Kidney epithelial cell (primary cell): ENCODE data around the gene LHFPL6. TPM values are rescaled to one million over a fixed set of nuclear protein-coding genes. Genes with fewer than 3 reads are reported as not detected.

Source experiments
- DNase-seq: peaks from one replicate; pipeline ENCODE4 v3.0.0-alpha.2; 2010; ENCODE audit warnings: low read depth
- H3K27me3 ChIP-seq: 2 replicates; pipeline ENCODE4 v1.6.0; 2011; ENCODE audit warnings: low read length; ENCODE audit not compliant: control insufficient read depth, insufficient read depth
- H3K36me3 ChIP-seq: 2 replicates; pipeline ENCODE4 v1.5.1; 2011; ENCODE audit warnings: low read length; ENCODE audit not compliant: control insufficient read depth, insufficient read depth
- H3K4me3 ChIP-seq: 2 replicates; pipeline ENCODE4 v1.5.1; 2011; ENCODE audit warnings: low read depth, mild to moderate bottlenecking, control low read depth, low read length
- total RNA-seq: library from RNA; depleted of rRNA; stranded (reverse); fragments of >200 nt; gene quantifications from 2 replicates; pipeline ENCODE4 v1.2.3, GENCODE V29; 2015
- TF ChIP-seq, protein P1 (sequence below): IDR thresholded peaks from 2 replicates; pipeline ENCODE4 v1.5.1; 2011; ENCODE audit warnings: mild to moderate bottlenecking, moderate library complexity, low read length, control low read depth, inconsistent platforms; ENCODE audit not compliant: insufficient read depth, poor library complexity, severe bottlenecking

The LHFPL6 gene
- total RNA-seq, 1 donor from 2014 or later, result 7.0 TPM

DNA sequence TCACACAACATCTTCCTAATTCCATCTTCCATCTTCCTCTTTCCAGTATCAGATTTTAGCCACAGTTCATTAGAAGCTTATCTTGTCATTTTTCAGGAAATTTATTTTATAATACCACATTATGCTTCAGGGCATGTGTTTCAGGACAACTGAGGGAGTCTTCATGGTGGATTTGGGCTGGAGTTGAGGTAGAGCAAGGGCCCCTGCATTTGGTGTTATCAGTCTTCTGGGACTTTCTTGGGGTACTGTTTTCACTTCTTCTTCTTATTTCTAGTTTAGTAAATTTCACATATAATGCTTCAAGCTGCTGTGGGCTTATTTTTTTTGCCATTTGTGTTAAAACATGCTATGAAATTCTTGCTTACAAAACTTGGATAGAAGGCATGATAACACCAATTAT, 188.7 kb downstream of the LHFPL6 start:
- Histone ChIP-seq H3K27me3 (no peaks in the 10 kb centered on the region), H3K4me3 (no peak overlapping the region), H3K36me3 (no peaks in the 10 kb centered on the region)
- TF ChIP-seq, protein P1, sequence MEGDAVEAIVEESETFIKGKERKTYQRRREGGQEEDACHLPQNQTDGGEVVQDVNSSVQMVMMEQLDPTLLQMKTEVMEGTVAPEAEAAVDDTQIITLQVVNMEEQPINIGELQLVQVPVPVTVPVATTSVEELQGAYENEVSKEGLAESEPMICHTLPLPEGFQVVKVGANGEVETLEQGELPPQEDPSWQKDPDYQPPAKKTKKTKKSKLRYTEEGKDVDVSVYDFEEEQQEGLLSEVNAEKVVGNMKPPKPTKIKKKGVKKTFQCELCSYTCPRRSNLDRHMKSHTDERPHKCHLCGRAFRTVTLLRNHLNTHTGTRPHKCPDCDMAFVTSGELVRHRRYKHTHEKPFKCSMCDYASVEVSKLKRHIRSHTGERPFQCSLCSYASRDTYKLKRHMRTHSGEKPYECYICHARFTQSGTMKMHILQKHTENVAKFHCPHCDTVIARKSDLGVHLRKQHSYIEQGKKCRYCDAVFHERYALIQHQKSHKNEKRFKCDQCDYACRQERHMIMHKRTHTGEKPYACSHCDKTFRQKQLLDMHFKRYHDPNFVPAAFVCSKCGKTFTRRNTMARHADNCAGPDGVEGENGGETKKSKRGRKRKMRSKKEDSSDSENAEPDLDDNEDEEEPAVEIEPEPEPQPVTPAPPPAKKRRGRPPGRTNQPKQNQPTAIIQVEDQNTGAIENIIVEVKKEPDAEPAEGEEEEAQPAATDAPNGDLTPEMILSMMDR, result no peak
- no peak for DNase-seq

DNA sequence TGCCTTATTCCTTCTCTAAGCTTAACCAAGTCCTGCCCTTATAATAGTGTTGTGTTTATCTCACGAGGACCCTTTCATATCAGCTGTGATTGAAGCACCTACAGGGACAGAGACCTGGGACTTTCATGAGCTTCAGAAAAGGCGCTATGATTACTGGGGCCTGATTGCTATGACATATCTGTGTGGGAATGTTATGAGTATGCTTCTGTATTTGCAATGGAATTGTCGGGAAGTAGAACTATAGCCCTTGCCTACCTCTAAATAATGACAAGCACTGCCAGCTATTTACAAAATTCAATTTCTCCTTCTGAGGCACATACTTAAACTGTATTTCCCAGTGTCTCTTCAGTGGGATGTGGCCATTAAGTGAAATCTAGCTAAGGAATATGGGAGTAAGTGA, 191.5 kb downstream of the LHFPL6 start:
- TF ChIP-seq, protein P1, result no peak
- Histone ChIP-seq H3K27me3 (no peaks in the 10 kb centered on the region), H3K4me3 (no peak overlapping the region), H3K36me3 (no peaks in the 10 kb centered on the region)
- no peak for DNase-seq

DNA sequence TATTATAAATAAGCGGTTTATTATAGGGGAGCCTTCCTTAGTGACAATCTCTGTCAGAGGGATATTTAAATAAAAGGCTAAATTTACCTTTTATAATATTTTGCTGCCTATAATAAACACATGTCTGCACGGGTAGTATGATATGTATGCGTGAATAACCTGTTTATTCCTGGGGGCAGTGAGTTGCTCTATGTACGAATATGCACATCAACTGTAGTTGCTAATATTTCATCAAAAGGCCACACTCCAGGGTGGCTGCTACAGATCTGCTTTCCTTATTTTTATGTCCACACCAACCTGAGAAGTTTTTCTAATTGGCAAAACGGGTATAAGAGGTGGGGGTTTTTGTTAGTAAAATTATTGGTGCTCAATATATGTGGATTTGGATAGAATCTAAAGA, 192.0 kb downstream of the LHFPL6 start:
- no peak overlapping the region for H3K4me3 ChIP-seq
- TF ChIP-seq, protein P1, result no peak
- no peaks in the 10 kb centered on the region for H3K27me3 ChIP-seq
- DNase-seq, result no peak
- no peaks in the 10 kb centered on the region for H3K36me3 ChIP-seq

GRCh38 chr13:39410096-39410901, 192.7 kb downstream of the LHFPL6 start:
- H3K4me3 ChIP-seq, result no peak overlapping the region
- no peaks in the 10 kb centered on the region for H3K27me3 ChIP-seq
- DNase-seq, result no peak
- H3K36me3 ChIP-seq, result no peaks in the 10 kb centered on the region
- TF ChIP-seq, protein P1, result no peak

DNA sequence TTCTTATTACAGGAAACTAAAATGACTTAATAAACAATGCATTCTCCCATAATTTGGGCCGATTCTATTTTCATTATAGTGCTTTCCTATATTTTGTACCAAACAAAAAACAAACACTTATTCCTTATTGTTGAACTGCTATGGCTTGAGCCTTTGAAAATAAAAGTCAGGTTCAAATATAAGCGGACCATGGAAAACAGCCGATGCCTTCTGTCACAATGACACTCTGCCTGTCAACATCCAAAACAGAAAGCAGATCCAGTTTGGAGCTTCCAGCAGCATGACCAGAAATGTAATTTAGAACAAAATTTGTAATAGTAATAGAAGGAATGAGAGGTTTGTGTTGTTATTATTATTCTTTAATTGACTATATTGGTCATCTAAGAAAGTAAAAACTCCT, 194.5 kb downstream of the LHFPL6 start:
- Histone ChIP-seq H3K4me3 (no peak overlapping the region), H3K27me3 (no peaks in the 10 kb centered on the region), H3K36me3 (no peaks in the 10 kb centered on the region)
- TF ChIP-seq, protein P1, result no peak
- no peak for DNase-seq

- Histone ChIP-seq H3K27me3 (no peaks in the 10 kb centered on the region), H3K36me3 (no peaks in the 10 kb centered on the region), H3K4me3 (no peak overlapping the region)
- TF ChIP-seq, protein P1, result no peak
- no peak for DNase-seq
Observed at GRCh38 chr13:39407786-39408185, 195.2 kb downstream of the LHFPL6 start.
